Epidermal melanocyte (primary cell): ENCODE data around the gene PKHD1.
A peak's percentile ranks its signal among the peaks of the same experiment; 100 is the strongest.

Source experiments
- DNase-seq: peaks from one replicate; pipeline ENCODE4 v3.0.0; 2011; ENCODE audit warnings: low spot score; ENCODE audit not compliant: insufficient read length

The PKHD1 gene

GRCh38 chr6:52087498-52087999 lies at the start of gene PKHD1:
Gene PKHD1 (minus strand): TSS chr6:52087613. CDS start chr6:52084933, 2,680 bp downstream.
- DNase-seq = no peak

- DNase-seq = no peak
These were observed 49.6 kb upstream of the PKHD1 start for GRCh38 chr6:52136934-52137467.

GRCh38 chr6:52136055-52136454 lies 48.6 kb upstream of the PKHD1 start:
- DNase-seq = no peak

- no peak for DNase-seq
These were observed 47.8 kb upstream of the PKHD1 start for GRCh38 chr6:52135217-52135616.

- no peak for DNase-seq
These were observed 46.6 kb upstream of the PKHD1 start for GRCh38 chr6:52134011-52134410.

- no peak for DNase-seq
These were observed 45.9 kb upstream of the PKHD1 start for GRCh38 chr6:52133324-52133723.

- DNase-seq = no peak
These were observed 44.9 kb upstream of the PKHD1 start for GRCh38 chr6:52132292-52132691.

- peak; percentile 30 for DNase-seq
These were observed 43.0 kb upstream of the PKHD1 start for GRCh38 chr6:52130440-52130839.

- DNase-seq = no peak
These were observed 40.5 kb upstream of the PKHD1 start for GRCh38 chr6:52127957-52128356.

GRCh38 chr6:52126231-52126630 lies 38.8 kb upstream of the PKHD1 start:
- no peak for DNase-seq

GRCh38 chr6:52125572-52125971 lies 38.2 kb upstream of the PKHD1 start:
- DNase-seq = no peak

GRCh38 chr6:52125139-52125538 lies 37.7 kb upstream of the PKHD1 start:
- no peak for DNase-seq

- no peak for DNase-seq
These were observed 37.0 kb upstream of the PKHD1 start for GRCh38 chr6:52124126-52125121.

GRCh38 chr6:52123251-52123650 lies 35.8 kb upstream of the PKHD1 start:
- no peak for DNase-seq

GRCh38 chr6:52117352-52117751 lies 29.9 kb upstream of the PKHD1 start:
- DNase-seq = no peak

GRCh38 chr6:52116605-52116948 lies 29.2 kb upstream of the PKHD1 start:
- no peak for DNase-seq

- no peak for DNase-seq
These were observed 28.6 kb upstream of the PKHD1 start for GRCh38 chr6:52115891-52116604.

- no peak for DNase-seq
These were observed 27.8 kb upstream of the PKHD1 start for GRCh38 chr6:52115145-52115741.

- no peak for DNase-seq
These were observed 21.8 kb upstream of the PKHD1 start for GRCh38 chr6:52109171-52109571.

GRCh38 chr6:52108128-52108527 lies 20.7 kb upstream of the PKHD1 start:
- DNase-seq = no peak

- DNase-seq = no peak
These were observed 19.6 kb upstream of the PKHD1 start for GRCh38 chr6:52106994-52107393.

GRCh38 chr6:52104979-52105378 lies 17.6 kb upstream of the PKHD1 start:
- no peak for DNase-seq
